GM12878 (cell line): Measurements from ENCODE around the gene GMIP. TPM values are rescaled to one million over a fixed set of nuclear protein-coding genes. Genes with fewer than 3 reads are reported as not detected.

ENCODE experiments used
- ATAC-seq: fragments of 200-7000 bp; cut with Tn5 transposase; 3 replicates; pipeline ENCODE4 v1.9.1; 2020; ENCODE audit warnings: mild to moderate bottlenecking, moderate library complexity
- BruUV-seq: library from RNA; stranded (reverse); fragments of 400-500 nt; replicated peaks from 2 replicates; lab custom pipeline; 2021; lab: Mats Ljungman, UMichigan
- CTCF ChIA-PET: fragments of 300-600 bp; sonication (Branson Sonifier 250); formaldehyde crosslinking; extraction: SDS; loops from one replicate; lab custom pipeline; 2021; ENCODE audit warnings: inconsistent platforms; lab: Yijun Ruan, JAX
- POLR2A ChIA-PET: fragments of 350-600 bp; formaldehyde crosslinking; extraction: SDS; loops from one replicate; lab custom pipeline; 2021; ENCODE audit warnings: inconsistent platforms; lab: Charles Lee
- RAD21 ChIA-PET: fragments of 300-600 bp; sonication (Branson Sonifier 250); formaldehyde crosslinking; loops from one replicate; lab custom pipeline; 2023; ENCODE audit warnings: antibody characterized with exemption; ENCODE audit not compliant: unreplicated experiment; lab: Charles Lee
- SMC1A ChIA-PET: fragments of 300-600 bp; sonication (Branson Sonifier 250); formaldehyde crosslinking; loops from one replicate; lab custom pipeline; 2023; ENCODE audit not compliant: unreplicated experiment, uncharacterized antibody; lab: Charles Lee
- DNase-seq: peaks from one replicate; pipeline ENCODE4 v3.0.0-alpha.2; 2011; ENCODE audit warnings: low read depth, low spot score
- FAIRE-seq: peaks from 3 replicates; lab custom pipeline; 2011; peaks lifted over from hg19 to GRCh38; lab: Jason Lieb, UNC
- H2AFZ ChIP-seq: 2 replicates; pipeline ENCODE4 v1.6.0; 2011; ENCODE audit warnings: low read depth, low read length, control low read depth; ENCODE audit not compliant: control insufficient read depth
- H3K27ac ChIP-seq: 2 replicates; pipeline ENCODE4 v1.5.1; 2011; ENCODE audit warnings: control low read depth; ENCODE audit not compliant: control insufficient read depth, insufficient read depth
- H3K27me3 ChIP-seq, 2 experiments: replicated peaks in 1 of 2; 2 replicates each; pipeline versions ENCODE4 v1.6.0 to v1.6.1; 2011; ENCODE audit warnings: low read length in 1 of 2; ENCODE audit not compliant: control insufficient read depth in 2 of 2, insufficient read depth in 2 of 2
- H3K36me3 ChIP-seq, 2 experiments: 2 replicates each; pipeline ENCODE4 v1.5.1; 2011; ENCODE audit warnings: low read length in 1 of 2; ENCODE audit not compliant: control insufficient read depth in 2 of 2, insufficient read depth in 2 of 2
- H3K4me1 ChIP-seq: 2 replicates; pipeline ENCODE4 v1.6.1; 2011; ENCODE audit warnings: mild to moderate bottlenecking, low read length, moderate library complexity, mixed read lengths; ENCODE audit not compliant: control insufficient read depth, insufficient read depth
- H3K4me2 ChIP-seq: 2 replicates; pipeline ENCODE4 v1.6.0; 2011; ENCODE audit warnings: control low read depth; ENCODE audit not compliant: control insufficient read depth, insufficient read depth
- H3K4me3 ChIP-seq: fragments of 200-600 bp; sonication (generic); 2 replicates; pipeline ENCODE4 v1.5.1; 2016
- H3K79me2 ChIP-seq: 2 replicates; pipeline ENCODE4 v1.6.0; 2011; ENCODE audit warnings: low read length; ENCODE audit not compliant: control insufficient read depth, insufficient read depth
- H3K9ac ChIP-seq: 2 replicates; pipeline ENCODE4 v1.8.0; 2011; ENCODE audit warnings: low read length, control low read depth, mixed read lengths; ENCODE audit not compliant: control insufficient read depth, insufficient read depth
- H3K9me3 ChIP-seq: replicated peaks from 3 replicates; pipeline ENCODE4 v1.5.1; 2011; ENCODE audit warnings: mild to moderate bottlenecking, low read length; ENCODE audit not compliant: control insufficient read depth, insufficient read depth
- H4K20me1 ChIP-seq: 2 replicates; pipeline ENCODE4 v1.6.0; 2011; ENCODE audit not compliant: control insufficient read depth, insufficient read depth
- ESRRA ChIP-seq: IDR thresholded peaks from 2 replicates; pipeline ENCODE4 v1.6.1; 2012; ENCODE audit warnings: mild to moderate bottlenecking, low read length, improper control_type of control experiment
- FOXK2 ChIP-seq: fragments of 450-650 bp; IDR thresholded peaks from 2 replicates; pipeline ENCODE4 v1.6.1; 2017; ENCODE audit warnings: mild to moderate bottlenecking, moderate library complexity
- GABPA ChIP-seq: IDR thresholded peaks from 2 replicates; pipeline ENCODE4 v1.6.1; 2014; ENCODE audit warnings: antibody characterized with exemption, low read depth, mild to moderate bottlenecking, inconsistent platforms
- LARP7 ChIP-seq: fragments of 450-650 bp; IDR thresholded peaks from 2 replicates; pipeline ENCODE4 v1.6.1; 2017; ENCODE audit warnings: mild to moderate bottlenecking
- TCF3 ChIP-seq: IDR thresholded peaks from 2 replicates; pipeline ENCODE4 v1.6.1; 2012; ENCODE audit warnings: low read depth, mild to moderate bottlenecking, low read length, borderline replicate concordance; ENCODE audit not compliant: insufficient read depth
- WGBS: methylation state at CpG from one replicate; pipeline ENCODE4 v1.1.6; 2016; ENCODE audit warnings: low lambda C conversion rate; ENCODE audit not compliant: insufficient replicate concordance, insufficient coverage; ENCODE audit errors: missing lambda C conversion rate; 5-methylcytosine and 5-hydroxymethylcytosine counted together
- in situ Hi-C: fragments of 300-500 bp; cut with MboI; formaldehyde crosslinking; loops from 9 replicates; pipeline ENCODE4 v1.14.3; 2018; ENCODE audit warnings: mixed read lengths
- intact Hi-C: fragments of 100-400 bp; cut with micrococcal nuclease; formaldehyde crosslinking; loops from one replicate; pipeline ENCODE4 v1.14.2; 2022; ENCODE audit not compliant: unreplicated experiment
- polyA plus RNA-seq, 11 experiments: library from polyadenylated mRNA; depleted of rRNA in 4 of 11; unstranded in 6 of 11; stranded (reverse) in 5 of 11; fragments of >200 nt; fragmentation: Nextera tagmentation in 4 of 11; fragmentation: Illumina TruSeq in 1 of 11; extraction: Ambion mirVana in 4 of 11; extraction: Trizol in 1 of 11; gene quantifications; 1 replicate in 1 of 11; 2 replicates in 10 of 11; pipeline versions ENCODE4 v1.2.1 to v1.2.3, GENCODE V29; 2011 to 2016; ENCODE audit warnings: inconsistent platforms in 2 of 11, missing spikeins in 2 of 11, low read depth in 1 of 11
- total RNA-seq, 4 experiments: library from RNA; depleted of rRNA in 3 of 4; stranded (reverse); fragments of >200 nt in 3 of 4; fragmentation: Illumina TruSeq in 1 of 4; extraction: Trizol in 1 of 4; gene quantifications; 2 replicates each; pipeline versions ENCODE4 v1.2.1 to v1.2.3, GENCODE V29; 2013 to 2021

GMIP gene
- total and polyA plus RNA-seq, 10 of the 15 experiments (the other 5 are each of a cell fraction or from before 2014, with no cell fraction given): 1.5 to 63.5 (median 22.3) TPM

DNA sequence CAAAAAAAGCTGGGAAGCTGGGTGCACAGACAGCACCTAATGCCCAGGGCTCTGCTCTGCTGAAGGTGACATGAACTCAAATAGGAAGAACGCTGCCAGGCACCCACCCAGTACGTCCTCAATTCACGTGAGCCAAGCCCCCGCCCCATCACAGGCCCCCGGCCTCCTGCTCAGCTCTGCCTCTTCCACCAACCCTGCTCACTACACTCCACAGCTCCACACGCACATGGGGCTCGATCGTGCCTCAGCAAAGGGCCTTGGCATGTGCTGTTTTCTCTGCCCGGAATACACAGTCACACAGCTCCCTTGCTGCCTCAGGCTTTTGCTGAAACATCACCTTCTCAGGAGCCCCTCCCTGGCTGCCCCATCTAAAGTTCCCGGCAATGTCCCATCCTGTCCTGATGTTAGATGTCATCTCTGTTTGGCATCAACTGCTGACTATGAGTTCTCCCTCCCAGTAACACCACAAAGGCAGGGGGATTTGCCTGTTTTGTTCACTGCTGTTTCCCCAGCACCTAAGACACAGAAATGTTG, 17.8 kb upstream of the GMIP start:
- no TSS peak for BruUV-seq
- Histone ChIP-seq H3K27ac (peak overlapping the region; percentile 97), H2AFZ (no peak overlapping the region), H3K27me3 (no peaks in the 10 kb centered on the region), H3K4me3 (peak overlapping the region; percentile 76), H3K79me2 (peaks cover 40% of the 10 kb centered on the region), H3K9ac (peak overlapping the region; percentile 92), H3K4me2 (peak overlapping the region; percentile 77), H3K9me3 (no peaks in the 10 kb centered on the region; the same call in 1 of the 3 replicates), H3K4me1 (peaks cover 4% of the 10 kb centered on the region; the same call in 1 of the 2 replicates), H3K36me3 (peaks cover 23 to 25% of the 10 kb centered on the region in 2 experiments), H4K20me1 (no peaks in the 10 kb centered on the region)
- DNase-seq (no peak), FAIRE-seq (no peak), ATAC-seq (no peak)
- TF ChIP-seq ESRRA: no peak
- peak; percentile 57; the same call in 1 of the 2 replicates for TF ChIP-seq LARP7
- intact Hi-C loops (loop anchor here (5.0 to 10.0 kb wide), 2 partner anchors 161 to 244 kb away; partner anchors contain the start of genes ZNF506 and ZNF93), in situ Hi-C loops (loop anchor here (10.0 kb wide), 1 partner anchor 1364 kb away; the partner anchor contains the start of gene ZNF430)
- ChIA-PET CTCF (interaction anchor here (0.8 to 3.5 kb wide), 6 partner anchors 17 to 241 kb away, joined by 3 to 28 read pairs (median 6); partner anchors contain the start of gene GMIP), RAD21 (interaction anchor here (0.7 to 2.3 kb wide), 13 partner anchors 17 to 707 kb away, joined by 3 to 13 read pairs (median 5); partner anchors contain the start of genes GMIP, ZNF14, ZNF253 and ZNF506), SMC1A (interaction anchor here (0.6 to 2.2 kb wide), 16 partner anchors 17 to 240 kb away, joined by 3 to 10 read pairs (median 4); partner anchors contain the start of genes GMIP, ZNF253, ZNF506 and ZNF93), POLR2A (interaction anchor here (1.0 to 3.9 kb wide), 13 partner anchors 10 to 577 kb away, joined by 4 to 18 read pairs (median 6); partner anchors contain the start of genes GMIP, LPAR2, NDUFA13 and ZNF14)
- 86% methylated on average over 10 of the region's 10 CpGs for WGBS

DNA sequence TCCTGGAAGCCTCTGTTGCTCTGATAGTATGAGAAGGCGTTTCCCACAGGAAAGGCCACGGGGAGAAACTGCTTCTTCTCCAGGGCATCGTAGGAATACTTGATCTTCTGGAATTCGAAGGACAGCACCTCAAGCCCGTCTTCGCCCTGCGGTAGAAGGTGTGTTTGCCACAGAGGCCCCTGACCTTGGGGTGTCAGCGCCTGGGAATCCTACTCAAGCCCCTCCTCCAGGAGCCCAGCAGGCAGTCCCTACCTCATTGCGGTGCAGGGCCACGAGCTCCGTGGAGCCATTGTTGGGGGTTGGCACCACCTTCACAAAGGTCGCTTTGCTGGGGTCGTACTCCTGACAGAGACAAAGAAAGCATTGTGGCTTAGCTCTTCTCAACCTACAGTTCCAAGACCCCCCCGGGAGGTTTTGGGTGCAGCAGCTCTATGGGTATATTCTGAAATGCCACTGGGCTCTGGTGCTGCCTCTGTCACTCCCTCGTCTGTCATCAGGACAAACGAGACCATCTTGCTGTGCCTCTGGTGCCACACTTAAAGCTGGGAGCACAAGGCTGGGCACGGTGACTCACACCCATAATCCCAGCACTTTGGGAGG, 16.3 kb upstream of the GMIP start:
- intact Hi-C loops: loop anchor here (5.0 to 10.0 kb wide), 2 partner anchors 163 to 245 kb away; partner anchors contain the start of genes ZNF506 and ZNF93
- peak overlapping the region; percentile 31; the same call in 1 of the 2 replicates for H3K4me2 ChIP-seq
- in situ Hi-C loops: loop anchor here (10.0 kb wide), 1 partner anchor 1365 kb away; the partner anchor contains the start of gene ZNF430
- H3K9me3 ChIP-seq: no peaks in the 10 kb centered on the region
- no TSS peak for BruUV-seq
- WGBS: 96% methylated on average over 17 of the region's 17 CpGs
- H3K4me1 ChIP-seq: peaks cover 4% of the 10 kb centered on the region; the same call in 1 of the 2 replicates
- peaks cover 30 to 37% of the 10 kb centered on the region in 2 experiments for H3K36me3 ChIP-seq
- no peaks in the 10 kb centered on the region for H4K20me1 ChIP-seq
- FAIRE-seq (no peak), ATAC-seq (no peak), DNase-seq (no peak)
- no peak overlapping the region for H2AFZ ChIP-seq
- H3K4me3 ChIP-seq: no peak overlapping the region
- ChIA-PET RAD21 (no interaction called here), CTCF (interaction anchor here (2.8 to 3.5 kb wide), 2 partner anchors 16 to 127 kb away, joined by 10 to 28 read pairs; partner anchors contain the start of gene GMIP), POLR2A (no interaction called here), SMC1A (interaction anchor here (0.8 kb wide), 1 partner anchor 16 kb away, joined by 3 read pairs; the partner anchor contains the start of gene GMIP)
- H3K9ac ChIP-seq: no peak overlapping the region; the same call in 1 of the 2 replicates
- no peaks in the 10 kb centered on the region for H3K27me3 ChIP-seq
- peaks cover 40% of the 10 kb centered on the region for H3K79me2 ChIP-seq
- H3K27ac ChIP-seq: no peak overlapping the region
- TF ChIP-seq FOXK2 (no peak), TCF3 (no peak), GABPA (no peak)
